ENCODE data around the gene REXO5.
"Not testable (repeated sequence)": the region's sequence is repeated elsewhere in the genome, so short reads cannot be mapped to it uniquely, and the experiment has no call there.

The REXO5 gene

GRCh38 chr16:20853143-20853542 is 46.8 kb downstream of the REXO5 start:
- no peak for DNase-seq

GRCh38 chr16:20853981-20854620 is 47.8 kb downstream of the REXO5 start:
- no peak for DNase-seq

GRCh38 chr16:20854963-20855362 is 48.6 kb downstream of the REXO5 start:
- no peak for DNase-seq

GRCh38 chr16:20857281-20857680 is 51.0 kb downstream of the REXO5 start:
- DNase-seq, result no peak

GRCh38 chr16:20859229-20859628 is 52.9 kb downstream of the REXO5 start:
- DNase-seq, result no peak

- no peak for DNase-seq
Observed at GRCh38 chr16:20859699-20860098, 53.4 kb downstream of the REXO5 start.

GRCh38 chr16:20860361-20860760 is 54.0 kb downstream of the REXO5 start:
- DNase-seq, result no peak

- not testable (repeated sequence) for DNase-seq
Observed at GRCh38 chr16:20860995-20861394, 54.7 kb downstream of the REXO5 start.

- no peak for DNase-seq
Observed at GRCh38 chr16:20862162-20862960, 56.0 kb downstream of the REXO5 start.

- DNase-seq, result not testable (repeated sequence)
Observed at GRCh38 chr16:20864376-20864775, 58.0 kb downstream of the REXO5 start.

- no peak for DNase-seq
Observed at GRCh38 chr16:20865420-20866131, 59.2 kb downstream of the REXO5 start.

GRCh38 chr16:20866145-20866772 is 59.9 kb downstream of the REXO5 start:
- no peak for DNase-seq

- DNase-seq, result no peak
Observed at GRCh38 chr16:20866801-20867200, 60.5 kb downstream of the REXO5 start.

- DNase-seq, result no peak
Observed at GRCh38 chr16:20867585-20867984, 61.3 kb downstream of the REXO5 start.

GRCh38 chr16:20868890-20869289 is 62.6 kb downstream of the REXO5 start:
- DNase-seq, result no peak

GRCh38 chr16:20870122-20870820 is 63.9 kb downstream of the REXO5 start:
- no peak for DNase-seq

GRCh38 chr16:20871258-20871657 is 64.9 kb downstream of the REXO5 start:
- DNase-seq, result no peak

- DNase-seq, result no peak
Observed at GRCh38 chr16:20871941-20872815, 65.9 kb downstream of the REXO5 start.

- DNase-seq, result no peak
Observed at GRCh38 chr16:20873331-20873730, 67.0 kb downstream of the REXO5 start.

- no peak for DNase-seq
Observed at GRCh38 chr16:20874088-20874581, 67.8 kb downstream of the REXO5 start.

- DNase-seq, result no peak
Observed at GRCh38 chr16:20875355-20875650, 69.0 kb downstream of the REXO5 start.

GRCh38 chr16:20878682-20879147 is 72.4 kb downstream of the REXO5 start:
- no peak for DNase-seq

All from stimulated activated CD4-positive, alpha-beta T cell treated with anti-CD3 and anti-CD28 coated beads, Interleukin-4, amount 100 ng/mL, for 1 hour (primary cell).